ENCODE data around the gene ZNF544.

- TF ChIP-seq CTCF (IDR thresholded peaks at IDR 0.05; ENCODE audit: low read length): no peak
- TF ChIP-seq EZH2 (IDR thresholded peaks at IDR 0.05; ENCODE audit: borderline replicate concordance, low read length): no peak
These were observed 49.9 kb downstream of the ZNF544 start, which contains the start of gene ZNF8 for GRCh38 chr19:58278541-58279041.
